HL-60/S4 treated with retinoic acid at 250 ng/mL for 4 days and 3 days (cell line): ENCODE data around the gene ANKK1.

Experiments used
- in situ Hi-C: fragments of 300-500 bp; cut with MboI; formaldehyde crosslinking; loops from 2 replicates; pipeline ENCODE4 v1.7.0; 2022; ENCODE audit warnings: low sequenced_read_pairs

Gene ANKK1

GRCh38 chr11:113408206-113408605 lies 20.6 kb downstream of the ANKK1 start:
- in situ Hi-C loops: no loop called here

GRCh38 chr11:113408887-113409286 lies 21.3 kb downstream of the ANKK1 start:
- in situ Hi-C loops: no loop called here

GRCh38 chr11:113409526-113409925 lies 21.9 kb downstream of the ANKK1 start:
- in situ Hi-C loops: no loop called here

GRCh38 chr11:113410414-113411135 lies 23.0 kb downstream of the ANKK1 start:
- in situ Hi-C loops: no loop called here

- in situ Hi-C loops: no loop called here
Measured at GRCh38 chr11:113411536-113411935, 24.0 kb downstream of the ANKK1 start.

GRCh38 chr11:113412675-113413074 lies 25.1 kb downstream of the ANKK1 start:
- in situ Hi-C loops: no loop called here

GRCh38 chr11:113415343-113415742 lies 27.8 kb downstream of the ANKK1 start:
- in situ Hi-C loops: no loop called here

GRCh38 chr11:113417428-113417827 lies 29.8 kb downstream of the ANKK1 start:
- in situ Hi-C loops: no loop called here

GRCh38 chr11:113419454-113420003 lies 31.9 kb downstream of the ANKK1 start:
- in situ Hi-C loops: no loop called here

- in situ Hi-C loops: no loop called here
Measured at GRCh38 chr11:113420808-113421207, 33.2 kb downstream of the ANKK1 start.

- in situ Hi-C loops: no loop called here
Measured at GRCh38 chr11:113426686-113427085, 39.1 kb downstream of the ANKK1 start.

- in situ Hi-C loops: no loop called here
Measured at GRCh38 chr11:113431746-113432145, 44.2 kb downstream of the ANKK1 start.

GRCh38 chr11:113435190-113435968 lies 47.8 kb downstream of the ANKK1 start:
- in situ Hi-C loops: no loop called here

GRCh38 chr11:113436672-113437252 lies 49.2 kb downstream of the ANKK1 start:
- in situ Hi-C loops: no loop called here

GRCh38 chr11:113440816-113441215 lies 53.2 kb downstream of the ANKK1 start:
- in situ Hi-C loops: no loop called here

- in situ Hi-C loops: no loop called here
Measured at GRCh38 chr11:113444502-113445123, 57.0 kb downstream of the ANKK1 start.

- in situ Hi-C loops: no loop called here
Measured at GRCh38 chr11:113446112-113446511, 58.5 kb downstream of the ANKK1 start.

GRCh38 chr11:113446938-113447337 lies 59.4 kb downstream of the ANKK1 start:
- in situ Hi-C loops: no loop called here

- in situ Hi-C loops: no loop called here
Measured at GRCh38 chr11:113447621-113448315, 60.2 kb downstream of the ANKK1 start.

- in situ Hi-C loops: no loop called here
Measured at GRCh38 chr11:113448316-113448677, 60.7 kb downstream of the ANKK1 start.

GRCh38 chr11:113449743-113450142 lies 62.2 kb downstream of the ANKK1 start:
- in situ Hi-C loops: no loop called here
